Parathyroid adenoma (tissue), 2 donors: ENCODE measurements around the gene TLE2.
A peak's percentile ranks its signal among the peaks of the same experiment; 100 is the strongest.

ENCODE experiments used
- H2AFZ ChIP-seq: fragments of 300-600 bp; sonication (generic); one replicate; pipeline ENCODE4 v1.7.0; 2017; ENCODE audit warnings: antibody characterized with exemption, mild to moderate bottlenecking
- H3K27ac ChIP-seq: fragments of 300-600 bp; sonication (generic); one replicate; pipeline ENCODE4 v1.7.0; 2017
- H3K27me3 ChIP-seq: fragments of 300-600 bp; sonication (generic); one replicate; pipeline ENCODE4 v1.7.0; 2017; ENCODE audit warnings: low read length; ENCODE audit not compliant: control insufficient read depth, insufficient read depth
- H3K36me3 ChIP-seq: fragments of 300-600 bp; sonication (generic); one replicate; pipeline ENCODE4 v1.7.0; 2017; ENCODE audit warnings: low read length; ENCODE audit not compliant: control insufficient read depth, insufficient read depth
- H3K4me1 ChIP-seq: fragments of 300-600 bp; sonication (generic); one replicate; pipeline ENCODE4 v1.7.0; 2017; ENCODE audit warnings: control low read depth
- H3K4me2 ChIP-seq: fragments of 300-600 bp; sonication (generic); one replicate; pipeline ENCODE4 v1.7.0; 2017; ENCODE audit warnings: low read length
- H3K4me3 ChIP-seq: fragments of 300-600 bp; sonication (generic); one replicate; pipeline ENCODE4 v1.7.0; 2017; ENCODE audit warnings: low read depth, low read length
- H3K79me2 ChIP-seq: fragments of 300-600 bp; sonication (generic); one replicate; pipeline ENCODE4 v1.7.0; 2017; ENCODE audit warnings: control low read depth
- H3K9ac ChIP-seq: fragments of 300-600 bp; sonication (generic); one replicate; pipeline ENCODE4 v1.7.0; 2017; ENCODE audit warnings: mild to moderate bottlenecking
- H3K9me3 ChIP-seq: fragments of 300-600 bp; sonication (generic); one replicate; pipeline ENCODE4 v1.7.0; 2017; ENCODE audit warnings: low read length; ENCODE audit not compliant: control insufficient read depth
- CTCF ChIP-seq: fragments of 300-600 bp; sonication (generic); IDR thresholded peaks from one replicate; pipeline ENCODE4 v1.7.0; 2017; ENCODE audit warnings: antibody characterized with exemption, mild to moderate bottlenecking
- donor health status: primary hyperparathyroidism.

TLE2 gene

DNA sequence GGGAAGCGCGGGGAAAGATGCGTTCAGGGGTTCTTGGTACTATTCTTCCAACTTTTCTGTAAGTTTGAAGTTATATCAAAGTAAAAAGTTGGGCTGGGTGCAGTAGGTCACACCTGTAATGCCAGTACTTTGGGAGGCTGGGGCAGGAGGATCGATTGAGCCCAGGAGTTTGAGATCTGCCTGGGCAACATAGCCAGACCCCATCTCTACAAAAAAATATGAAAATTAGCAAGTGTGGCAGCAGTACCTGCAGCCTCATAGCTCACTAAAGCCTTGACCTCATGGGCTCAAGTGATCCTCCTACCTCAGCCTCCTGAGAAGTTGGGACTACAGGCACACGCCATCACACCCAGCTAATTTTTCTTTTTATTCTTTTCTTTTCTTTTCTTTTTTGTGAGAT, 71.9 kb downstream of the TLE2 start:
- peaks cover 4% of the 10 kb centered on the region for H3K4me1 ChIP-seq
- no peak for TF ChIP-seq CTCF
- no peaks in the 10 kb centered on the region for H3K9me3 ChIP-seq
- no peak overlapping the region for H3K27ac ChIP-seq
- no peak overlapping the region for H3K9ac ChIP-seq
- H3K4me3 ChIP-seq, result no peak overlapping the region
- H2AFZ ChIP-seq, result no peak overlapping the region
- H3K27me3 ChIP-seq, result no peaks in the 10 kb centered on the region
- no peaks in the 10 kb centered on the region for H3K36me3 ChIP-seq
- H3K4me2 ChIP-seq, result no peak overlapping the region
- H3K79me2 ChIP-seq, result no peaks in the 10 kb centered on the region

DNA sequence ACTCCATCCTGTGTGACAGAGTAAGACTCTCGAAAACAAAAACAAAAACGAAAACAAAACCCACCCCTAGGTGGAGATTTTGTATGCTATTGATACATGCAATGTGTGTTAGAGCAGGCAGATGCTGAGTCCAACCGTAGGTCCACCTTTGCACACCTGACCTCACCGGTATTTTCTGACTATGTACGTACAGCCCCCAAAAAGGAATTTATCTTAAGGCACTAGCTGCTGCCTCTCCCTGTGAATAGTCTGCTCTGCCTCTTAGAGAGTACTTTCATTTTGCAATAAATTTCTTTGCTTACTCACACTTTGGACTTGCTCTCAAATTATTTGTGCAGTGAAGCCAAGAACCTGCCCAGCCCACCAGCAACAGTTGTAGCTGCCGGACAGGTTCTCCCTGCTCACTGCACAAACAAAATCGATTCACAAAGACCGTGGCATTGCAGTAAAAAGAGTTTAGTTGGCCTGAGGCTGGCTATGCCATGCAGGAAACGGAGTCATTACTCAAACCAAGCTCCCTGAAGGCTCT, 76.1 kb downstream of the TLE2 start:
- Histone ChIP-seq H3K9me3 (no peaks in the 10 kb centered on the region), H3K36me3 (no peaks in the 10 kb centered on the region), H3K27ac (no peak overlapping the region), H2AFZ (peak overlapping the region; percentile 61), H3K4me1 (peaks cover 10% of the 10 kb centered on the region), H3K9ac (no peak overlapping the region), H3K4me2 (peak overlapping the region; percentile 50), H3K79me2 (no peaks in the 10 kb centered on the region), H3K4me3 (no peak overlapping the region), H3K27me3 (no peaks in the 10 kb centered on the region)
- TF ChIP-seq CTCF, result no peak

DNA sequence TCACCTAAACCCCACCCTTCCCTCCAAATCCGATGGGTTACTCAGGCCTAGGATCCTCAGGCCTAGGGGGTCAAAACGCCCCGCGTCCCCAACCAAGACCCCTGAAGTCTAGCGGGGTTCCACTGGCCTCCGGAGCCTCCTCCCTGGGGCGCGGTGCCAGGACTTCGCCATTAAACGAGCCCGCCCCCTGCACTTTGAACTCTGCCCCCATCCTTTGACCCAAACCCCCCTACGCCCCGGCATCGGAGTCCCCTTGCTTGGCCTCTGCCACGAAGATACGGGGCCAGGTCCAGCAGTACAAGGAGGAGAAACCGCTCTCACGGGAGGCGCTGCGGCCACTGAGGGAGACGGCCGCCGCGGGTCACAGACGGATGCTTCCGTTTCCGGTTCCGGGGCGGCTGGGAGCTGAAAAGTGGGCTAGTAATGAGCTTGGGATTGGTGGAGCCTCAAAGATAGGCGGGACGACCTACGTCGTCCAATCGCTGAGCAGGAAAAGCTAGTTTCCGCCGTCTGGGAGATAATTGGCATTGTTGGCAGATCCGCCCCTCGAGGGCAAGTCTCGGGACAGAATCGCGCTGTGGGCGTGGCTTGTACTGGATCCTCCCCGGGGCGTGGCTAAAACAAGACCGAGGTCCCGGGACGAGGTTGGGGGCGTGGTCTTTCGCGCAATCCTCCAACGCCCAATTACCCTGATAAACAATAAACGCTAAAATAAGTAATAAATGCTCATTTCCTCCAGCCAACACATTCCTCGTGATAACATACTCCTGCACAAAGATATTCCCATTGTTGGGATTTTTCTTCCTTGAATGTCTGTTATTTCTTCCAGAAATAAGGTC, 78.6 kb downstream of the TLE2 start:
- Histone ChIP-seq H3K79me2 (no peaks in the 10 kb centered on the region), H3K27ac (peak overlapping the region; percentile 96), H3K4me1 (peaks cover 10% of the 10 kb centered on the region), H3K4me2 (peak overlapping the region; percentile 66), H3K9me3 (no peaks in the 10 kb centered on the region), H3K4me3 (peak overlapping the region; percentile 98), H3K9ac (peak overlapping the region; percentile 49), H3K27me3 (no peaks in the 10 kb centered on the region), H2AFZ (peak overlapping the region; percentile 87), H3K36me3 (no peaks in the 10 kb centered on the region)
- no peak for TF ChIP-seq CTCF

- Histone ChIP-seq H3K4me1 (peaks cover 10% of the 10 kb centered on the region), H3K27me3 (no peaks in the 10 kb centered on the region), H3K9ac (peak overlapping the region; percentile 49), H3K4me2 (peak overlapping the region; percentile 62), H3K79me2 (no peaks in the 10 kb centered on the region), H2AFZ (peak overlapping the region; percentile 87), H3K36me3 (no peaks in the 10 kb centered on the region), H3K27ac (peak overlapping the region; percentile 96), H3K4me3 (peak overlapping the region; percentile 98), H3K9me3 (no peaks in the 10 kb centered on the region)
- TF ChIP-seq CTCF, result no peak
These were observed 79.2 kb downstream of the TLE2 start for GRCh38 chr19:2949939-2950285.
